Gastroesophageal sphincter (tissue), 4 donors: Measurements from ENCODE around the gene KMT2B. TPM values are rescaled to one million over a fixed set of nuclear protein-coding genes. Genes with fewer than 3 reads are reported as not detected.

Experiments used
- ATAC-seq: fragments of 150-250 bp; one replicate; pipeline ENCODE4 v1.9.1; 2016; ENCODE audit warnings: mild to moderate bottlenecking, moderate library complexity
- H3K27ac ChIP-seq, 4 donors: fragments of 200-600 bp; sonication (generic) in 3 of 4; 1 replicate in 3 of 4; 2 replicates in 1 of 4; pipeline ENCODE4 v1.5.1; 2016 to 2019
- H3K27me3 ChIP-seq: fragments of 200-600 bp; sonication (generic); one replicate; pipeline ENCODE4 v1.5.1; 2019
- H3K36me3 ChIP-seq, 2 donors: fragments of 200-600 bp; sonication (generic); one replicate each; pipeline ENCODE4 v1.5.1; 2019; ENCODE audit warnings: control low read depth in 1 of 2
- H3K4me1 ChIP-seq, 3 donors: fragments of 200-600 bp; sonication (generic); 1 replicate in 2 of 3; 2 replicates in 1 of 3; pipeline ENCODE4 v1.5.1; 2016 to 2019; ENCODE audit warnings: control low read depth in 2 of 3
- H3K4me3 ChIP-seq, 2 donors: fragments of 200-600 bp; sonication (generic); one replicate each; pipeline ENCODE4 v1.5.1; 2019; ENCODE audit warnings: mild to moderate bottlenecking in 1 of 2, moderate library complexity in 1 of 2
- H3K9me3 ChIP-seq, 3 donors: fragments of 200-600 bp; sonication (generic); one replicate each; pipeline ENCODE4 v1.5.1; 2017 to 2019; ENCODE audit warnings: control low read depth in 2 of 3
- CTCF ChIP-seq, 4 experiments: fragments of 200-600 bp in 2 of 4; fragments of 450-650 bp in 2 of 4; sonication (generic) in 1 of 4; IDR thresholded peaks; one replicate each; pipeline ENCODE4 v1.5.1; 2017 to 2019; ENCODE audit warnings: antibody characterized with exemption in 4 of 4, mild to moderate bottlenecking in 2 of 4, moderate library complexity in 2 of 4
- EP300 ChIP-seq: sonication (generic); formaldehyde crosslinking; IDR thresholded peaks from one replicate; pipeline ENCODE4 v1.6.1; 2017; ENCODE audit warnings: antibody characterized with exemption, mild to moderate bottlenecking
- POLR2A ChIP-seq, 2 donors: fragments of 450-650 bp; IDR thresholded peaks; one replicate each; pipeline ENCODE4 v1.6.1; 2017; ENCODE audit warnings: antibody characterized with exemption in 2 of 2, mild to moderate bottlenecking in 2 of 2, moderate library complexity in 1 of 2
- POLR2AphosphoS5 ChIP-seq: sonication (generic); formaldehyde crosslinking; IDR thresholded peaks from one replicate; pipeline ENCODE4 v1.6.1; 2017; ENCODE audit warnings: antibody characterized with exemption
- WGBS, 2 donors: methylation state at CpG; one replicate each; pipeline ENCODE4 v1.1.5; 2018; ENCODE audit warnings: low coverage in 1 of 2; 5-methylcytosine and 5-hydroxymethylcytosine counted together
- total RNA-seq, 4 donors: library from RNA; depleted of rRNA; stranded (reverse); fragments of >200 nt; gene quantifications; one replicate each; pipeline ENCODE4 v1.1.0, GENCODE V29; 2016

Gene KMT2B
- total RNA-seq, 4 donors from 2014 or later = 7.7 to 27.0 (median 17.5) TPM

DNA sequence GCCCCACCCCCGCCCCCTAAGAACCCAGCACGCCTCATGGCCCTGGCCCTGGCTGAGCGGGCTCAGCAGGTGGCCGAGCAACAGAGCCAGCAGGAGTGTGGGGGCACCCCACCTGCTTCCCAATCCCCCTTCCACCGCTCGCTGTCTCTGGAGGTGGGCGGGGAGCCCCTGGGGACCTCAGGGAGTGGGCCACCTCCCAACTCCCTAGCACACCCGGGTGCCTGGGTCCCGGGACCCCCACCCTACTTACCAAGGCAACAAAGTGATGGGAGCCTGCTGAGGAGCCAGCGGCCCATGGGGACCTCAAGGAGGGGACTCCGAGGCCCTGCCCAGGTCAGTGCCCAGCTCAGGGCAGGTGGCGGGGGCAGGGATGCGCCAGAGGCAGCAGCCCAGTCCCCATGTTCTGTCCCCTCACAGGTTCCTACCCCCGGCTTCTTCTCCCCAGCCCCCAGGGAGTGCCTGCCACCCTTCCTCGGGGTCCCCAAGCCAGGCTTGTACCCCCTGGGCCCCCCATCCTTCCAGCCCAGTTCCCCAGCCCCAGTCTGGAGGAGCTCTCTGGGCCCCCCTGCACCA lies 69.5 kb downstream of the KMT2B start:
- Histone ChIP-seq H3K36me3 (peaks cover 0 to 52% of the 10 kb centered on the region in 2 donors), H3K27ac (no peak overlapping the region), H3K27me3 (peaks cover 11% of the 10 kb centered on the region), H3K9me3 (no peaks in the 10 kb centered on the region), H3K4me3 (no peak overlapping the region), H3K4me1 (no peaks in the 10 kb centered on the region)
- no peak for TF ChIP-seq EP300
- no peak for TF ChIP-seq POLR2A (IDR thresholded peaks at IDR 0.05)
- no peak for TF ChIP-seq POLR2AphosphoS5
- no peak for TF ChIP-seq CTCF (IDR thresholded peaks at IDR 0.05)
- no peak for ATAC-seq
- no CpG with 5 or more reads among the region's 15 CpGs for WGBS, 2 donors

Other genes with a start within 250 kb of the KMT2B start
- not detected for gene KRTDAP, start 227.5 kb upstream of the KMT2B start, total RNA-seq
- gene DMKN, start 204.4 kb upstream of the KMT2B start, total RNA-seq = 10 to 100 TPM in 2 of 4 donors, 1 to 10 TPM in 2; 5.6 to 20.0 (median 9.0) TPM
- gene SBSN, start 189.7 kb upstream of the KMT2B start, total RNA-seq = 10 to 100 TPM in 1 of 4 donors, 1 to 10 TPM in 2, not detected in 1; 1.0 to 13.4 (median 1.2) TPM
- gene GAPDHS, start 184.5 kb upstream of the KMT2B start, total RNA-seq = not detected
- gene TMEM147, start 172.4 kb upstream of the KMT2B start, total RNA-seq = 10 to 100 TPM; 60.0 to 82.6 (median 64.1) TPM
- not detected for gene ATP4A, start 154.3 kb upstream of the KMT2B start, total RNA-seq
- not detected for gene PMIS2, start 131.8 kb upstream of the KMT2B start, total RNA-seq
- 1 to 10 TPM; 3.9 to 8.7 (median 6.2) TPM for gene HAUS5, start 105.3 kb upstream of the KMT2B start, total RNA-seq
- 10 to 100 TPM; 66.1 to 98.0 (median 72.8) TPM for gene RBM42, start 89.0 kb upstream of the KMT2B start, total RNA-seq
- gene ETV2, start 76.3 kb upstream of the KMT2B start, total RNA-seq = not detected
- gene COX6B1, start 69.7 kb upstream of the KMT2B start, total RNA-seq = 100 to 1,000 TPM; 403 to 607 (median 414) TPM
- not detected for gene UPK1A, start 51.5 kb upstream of the KMT2B start, total RNA-seq
- gene ZBTB32, start 13.4 kb upstream of the KMT2B start, total RNA-seq = under 1 TPM in 2 of 4 donors, not detected in 2; 0.31 TPM
- 10 to 100 TPM in 1 of 4 donors, 1 to 10 TPM in 3; 4.6 to 14.3 (median 6.7) TPM for gene IGFLR1, start 24.4 kb downstream of the KMT2B start, total RNA-seq
- gene U2AF1L4, start 27.4 kb downstream of the KMT2B start, total RNA-seq = 10 to 100 TPM in 3 of 4 donors, 1 to 10 TPM in 1; 7.5 to 29.3 (median 23.7) TPM
- 10 to 100 TPM; 20.4 to 35.7 (median 29.5) TPM for gene PSENEN, start 27.6 kb downstream of the KMT2B start, total RNA-seq
- gene LIN37, start 30.6 kb downstream of the KMT2B start, total RNA-seq = 10 to 100 TPM; 14.4 to 29.4 (median 18.7) TPM
- gene HSPB6, start 39.0 kb downstream of the KMT2B start, total RNA-seq = 100 to 1,000 TPM in 2 of 4 donors, 10 to 100 TPM in 2; 44.9 to 119 (median 96.6) TPM
- 10 to 100 TPM; 10.1 to 17.1 (median 13.4) TPM for gene PROSER3, start 40.2 kb downstream of the KMT2B start, total RNA-seq
- gene ARHGAP33, start 57.6 kb downstream of the KMT2B start, total RNA-seq = 10 to 100 TPM in 1 of 4 donors, 1 to 10 TPM in 3; 3.1 to 22.6 (median 5.5) TPM
- gene PRODH2, start 94.8 kb downstream of the KMT2B start, total RNA-seq = not detected
- not detected for gene NPHS1, start 134.5 kb downstream of the KMT2B start, total RNA-seq
- gene KIRREL2, start 138.9 kb downstream of the KMT2B start, total RNA-seq = not detected
- 10 to 100 TPM in 1 of 4 donors, 1 to 10 TPM in 3; 4.7 to 10.0 (median 8.8) TPM for gene APLP1, start 150.6 kb downstream of the KMT2B start, total RNA-seq
- gene NFKBID, start 182.5 kb downstream of the KMT2B start, total RNA-seq = 1 to 10 TPM; 2.8 to 9.5 (median 5.7) TPM
- 1 to 10 TPM in 3 of 4 donors, not detected in 1; 1.8 to 3.1 (median 3.0) TPM for gene HCST, start 184.5 kb downstream of the KMT2B start, total RNA-seq
- gene TYROBP, start 190.3 kb downstream of the KMT2B start, total RNA-seq = 100 to 1,000 TPM in 1 of 4 donors, 10 to 100 TPM in 2, 1 to 10 TPM in 1; 3.0 to 116 (median 45.3) TPM
- 10 to 100 TPM in 2 of 4 donors, 1 to 10 TPM in 2; 6.7 to 18.5 (median 9.1) TPM for gene LRFN3, start 218.4 kb downstream of the KMT2B start, total RNA-seq